Ovary (tissue), 9 donors: ENCODE results near the gene MCU. TPM values are rescaled to one million over a fixed set of nuclear protein-coding genes. Genes with fewer than 3 reads are reported as not detected.

Source experiments
- DNase-seq, 5 donors: peaks; one replicate each; pipeline ENCODE4 v3.0.0-alpha.2; 2019 to 2020
- H3K27ac ChIP-seq, 2 donors: fragments of 200-600 bp; one replicate each; pipeline versions ENCODE4 v1.5.1 to v1.8.0; 2019 to 2022
- H3K27me3 ChIP-seq: fragments of 200-600 bp; one replicate; pipeline ENCODE4 v1.8.0; 2022
- H3K36me3 ChIP-seq: fragments of 200-600 bp; sonication (generic); one replicate; pipeline ENCODE4 v1.5.1; 2019
- H3K4me1 ChIP-seq: one replicate; pipeline ENCODE4 v1.8.1; 2013; ENCODE audit warnings: mild to moderate bottlenecking, moderate library complexity; ENCODE audit not compliant: insufficient read depth
- H3K4me3 ChIP-seq: fragments of 200-600 bp; sonication (generic); one replicate; pipeline ENCODE4 v1.5.1; 2017
- H3K9me3 ChIP-seq, 2 donors: fragments of 200-600 bp in 1 of 2; sonication (generic) in 1 of 2; one replicate each; pipeline versions ENCODE4 v1.5.1 to v1.8.1; 2013 to 2019; ENCODE audit warnings: mild to moderate bottlenecking in 1 of 2, moderate library complexity in 1 of 2
- EP300 ChIP-seq: sonication (generic); formaldehyde crosslinking; IDR thresholded peaks from one replicate; pipeline ENCODE4 v1.6.1; 2017; ENCODE audit warnings: antibody characterized with exemption
- POLR2A ChIP-seq: fragments of 450-650 bp; IDR thresholded peaks from one replicate; pipeline ENCODE4 v1.6.1; 2017; ENCODE audit warnings: antibody characterized with exemption, mild to moderate bottlenecking, moderate library complexity
- WGBS, 3 donors: extraction: QIAGEN DNeasy Blood & Tissue Kit in 1 of 3; methylation state at CpG; one replicate each; pipeline versions ENCODE4 v1.1.5 to v1.1.7; 2013 to 2017; 5-methylcytosine and 5-hydroxymethylcytosine counted together
- intact Hi-C, 4 donors: fragments of 100-400 bp; cut with DNase I; formaldehyde crosslinking; loops; one replicate each; pipeline versions ENCODE4 v1.11.0 to v1.15.1; 2022 to 2023
- polyA plus RNA-seq, 2 donors: library from polyadenylated mRNA; stranded (reverse); fragments of 200-250 nt in 1 of 2; fragments of 350-450 nt in 1 of 2; fragmentation: Illumina TruSeq in 1 of 2; extraction: RNeasy Lipid Tissue Mini Kit (QIAGEN cat#74804) in 1 of 2; gene quantifications; one replicate each; pipeline ENCODE4 v1.2.3, GENCODE V29; 2013 to 2014
- total RNA-seq, 7 donors: library from RNA; depleted of rRNA in 2 of 7; stranded (reverse); fragments of >200 nt in 2 of 7; fragmentation: NEBNext Ultra II Directional in 3 of 7; extraction: Animal tissue kit (Norgen Biotek cat#: 25700) in 3 of 7; gene quantifications; one replicate each; pipeline versions ENCODE4 v1.1.0 to v1.2.4, GENCODE V29; 2016 to 2023
- TF ChIP-seq, protein P1 (sequence below), 3 donors: fragments of 450-650 bp in 2 of 3; fragments of 200-600 bp in 1 of 3; IDR thresholded peaks; one replicate each; pipeline versions ENCODE4 v1.5.1 to v1.8.0; 2016 to 2022; ENCODE audit warnings: antibody characterized with exemption in 3 of 3, mild to moderate bottlenecking in 1 of 3
- donor health status: DM: no; HTN: no; CAD: no; lungs with moderate emphysema.
- donor health status: DM: no; HTN: no; CAD: no.
- donor health status: Bipolar disorder and iron deficiency.
- donor health status: DM: yes; HTN: yes; CAD: no.
- donor health status: DM: no; HTN: no; CAD: no.
- donor health status: DM: yes; HTN: yes; CAD: no.

The MCU gene
- total and polyA plus RNA-seq, 9 donors: 10.3 to 27.1 (median 12.8) TPM

DNA sequence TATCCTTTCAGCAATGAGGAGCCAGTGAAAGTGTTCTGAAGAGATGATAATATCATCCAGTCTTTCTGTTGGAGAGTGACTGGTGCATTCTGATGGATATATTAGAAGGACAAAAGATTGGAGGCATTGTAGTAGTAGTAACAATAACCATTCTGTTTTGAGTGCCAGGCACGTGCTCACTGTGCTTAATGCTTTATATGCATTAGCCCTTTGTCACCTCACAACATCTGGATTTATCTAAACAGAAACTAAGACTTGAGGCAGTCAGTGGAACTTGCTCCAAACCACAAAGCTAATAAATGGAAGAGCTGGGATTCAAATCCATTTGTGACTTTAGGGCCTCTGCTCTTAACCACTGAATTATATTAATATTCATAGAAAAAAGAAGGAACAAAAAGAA is 117.1 kb downstream of the MCU start:
- Histone ChIP-seq H3K36me3 (no peaks in the 10 kb centered on the region), H3K9me3 (no peaks in the 10 kb centered on the region), H3K4me3 (no peak overlapping the region), H3K4me1 (no peaks in the 10 kb centered on the region), H3K27ac (no peak overlapping the region), H3K27me3 (no peaks in the 10 kb centered on the region)
- WGBS, 3 donors: 81 to 88% (median 86%) methylated on average over 1 of the region's 1 CpG
- intact Hi-C loops: no loop called here
- TF ChIP-seq EP300: no peak
- TF ChIP-seq POLR2A: no peak
- TF ChIP-seq, protein P1, sequence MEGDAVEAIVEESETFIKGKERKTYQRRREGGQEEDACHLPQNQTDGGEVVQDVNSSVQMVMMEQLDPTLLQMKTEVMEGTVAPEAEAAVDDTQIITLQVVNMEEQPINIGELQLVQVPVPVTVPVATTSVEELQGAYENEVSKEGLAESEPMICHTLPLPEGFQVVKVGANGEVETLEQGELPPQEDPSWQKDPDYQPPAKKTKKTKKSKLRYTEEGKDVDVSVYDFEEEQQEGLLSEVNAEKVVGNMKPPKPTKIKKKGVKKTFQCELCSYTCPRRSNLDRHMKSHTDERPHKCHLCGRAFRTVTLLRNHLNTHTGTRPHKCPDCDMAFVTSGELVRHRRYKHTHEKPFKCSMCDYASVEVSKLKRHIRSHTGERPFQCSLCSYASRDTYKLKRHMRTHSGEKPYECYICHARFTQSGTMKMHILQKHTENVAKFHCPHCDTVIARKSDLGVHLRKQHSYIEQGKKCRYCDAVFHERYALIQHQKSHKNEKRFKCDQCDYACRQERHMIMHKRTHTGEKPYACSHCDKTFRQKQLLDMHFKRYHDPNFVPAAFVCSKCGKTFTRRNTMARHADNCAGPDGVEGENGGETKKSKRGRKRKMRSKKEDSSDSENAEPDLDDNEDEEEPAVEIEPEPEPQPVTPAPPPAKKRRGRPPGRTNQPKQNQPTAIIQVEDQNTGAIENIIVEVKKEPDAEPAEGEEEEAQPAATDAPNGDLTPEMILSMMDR (IDR thresholded peaks at IDR 0.05): no peak
- DNase-seq: no peak

DNA sequence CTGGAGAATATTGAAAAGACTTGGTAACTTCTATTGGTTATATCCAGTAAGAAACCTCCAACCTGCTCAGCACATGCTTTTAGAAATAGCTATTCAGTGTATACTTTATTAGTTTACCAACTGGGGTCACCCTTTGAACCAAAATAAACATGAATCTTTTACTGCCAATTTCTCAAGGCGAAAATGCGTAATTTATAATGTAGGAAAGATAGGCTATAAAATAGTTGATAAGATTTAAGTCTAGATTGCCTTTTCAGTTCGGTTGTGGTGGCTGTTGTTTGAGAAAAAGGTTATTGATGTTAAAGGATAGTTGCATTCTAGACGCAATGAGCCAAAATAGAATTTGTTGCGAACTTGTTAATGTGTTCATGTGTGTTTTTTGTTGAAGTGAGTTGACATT is 119.0 kb downstream of the MCU start:
- Histone ChIP-seq H3K4me1 (no peaks in the 10 kb centered on the region), H3K36me3 (no peaks in the 10 kb centered on the region), H3K9me3 (no peaks in the 10 kb centered on the region), H3K27me3 (no peaks in the 10 kb centered on the region), H3K27ac (no peak overlapping the region), H3K4me3 (no peak overlapping the region)
- TF ChIP-seq EP300 (no peak), POLR2A (no peak)
- TF ChIP-seq, protein P1 (IDR thresholded peaks at IDR 0.05): no peak
- no peak for DNase-seq
- WGBS, 3 donors: 74 to 83% (median 74%) methylated on average over 5 of the region's 5 CpGs
- intact Hi-C loops: no loop called here

DNA sequence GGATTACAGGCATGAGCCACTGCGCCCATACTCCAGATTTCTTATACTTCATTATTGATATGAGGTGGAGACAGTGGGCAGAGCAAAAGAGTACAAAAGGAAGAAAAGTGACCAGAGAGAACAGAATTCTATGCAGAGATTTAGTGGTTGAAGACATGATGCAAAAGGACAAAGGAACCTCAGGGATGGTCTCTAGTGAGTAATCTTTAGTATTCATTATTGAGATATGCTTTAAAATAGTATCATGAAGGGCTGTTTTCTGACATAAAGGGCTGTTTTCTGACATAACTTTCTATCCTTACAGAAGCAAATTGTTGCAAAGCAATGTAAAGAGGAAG is 120.4 kb downstream of the MCU start:
- intact Hi-C loops: no loop called here

DNA sequence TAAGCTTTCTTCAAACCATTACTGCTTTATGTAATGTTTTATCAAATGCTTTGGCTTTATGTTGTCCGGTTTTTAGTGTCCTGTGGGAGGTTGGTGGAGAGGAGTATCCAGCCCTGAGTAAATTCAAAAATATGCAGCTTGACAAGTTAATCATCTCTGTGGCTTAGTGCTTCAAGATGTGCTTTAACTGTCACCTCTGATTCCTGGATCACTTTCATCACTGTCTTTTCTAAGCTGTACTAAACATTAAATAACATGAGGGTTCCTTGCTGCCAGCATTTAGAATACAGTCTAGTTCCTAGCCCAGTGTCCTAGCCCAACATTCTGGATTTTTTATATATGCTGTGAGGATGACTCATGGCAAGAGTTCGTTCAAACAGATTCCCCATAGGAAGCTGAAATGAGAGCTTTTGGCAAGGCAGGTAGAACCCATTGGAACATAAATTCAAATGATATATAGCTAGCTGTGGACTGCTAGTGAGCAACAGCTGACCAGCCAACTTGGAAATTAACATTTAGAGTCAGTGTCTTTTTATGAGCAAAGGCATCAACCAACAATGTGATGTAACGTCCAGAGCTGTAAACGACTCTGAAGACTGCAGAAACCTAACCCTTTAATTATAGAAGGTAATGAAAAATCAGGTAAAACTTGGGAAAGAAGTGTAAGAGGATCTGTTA is 120.9 kb downstream of the MCU start:
- H3K36me3 ChIP-seq: no peaks in the 10 kb centered on the region
- no peak for DNase-seq
- no peak overlapping the region for H3K27ac ChIP-seq
- 44 to 71% (median 64%) methylated on average over 4 of the region's 4 CpGs for WGBS, 3 donors
- H3K9me3 ChIP-seq: no peaks in the 10 kb centered on the region
- H3K27me3 ChIP-seq: no peaks in the 10 kb centered on the region
- intact Hi-C loops: no loop called here
- no peak for TF ChIP-seq POLR2A
- no peak for TF ChIP-seq EP300
- no peaks in the 10 kb centered on the region for H3K4me1 ChIP-seq
- no peak overlapping the region for H3K4me3 ChIP-seq

More for the DNA sequence above, 120.4 kb downstream of the MCU start:
- Histone ChIP-seq H3K4me1 (no peaks in the 10 kb centered on the region), H3K4me3 (no peak overlapping the region), H3K27me3 (no peaks in the 10 kb centered on the region), H3K27ac (no peak overlapping the region), H3K9me3 (no peaks in the 10 kb centered on the region), H3K36me3 (no peaks in the 10 kb centered on the region)
- no peak for DNase-seq
- WGBS, 3 donors: 97 to 100% (median 98%) methylated on average over 1 of the region's 1 CpG
- TF ChIP-seq, protein P1 (IDR thresholded peaks at IDR 0.05): no peak
- TF ChIP-seq POLR2A: no peak
- no peak for TF ChIP-seq EP300

DNA sequence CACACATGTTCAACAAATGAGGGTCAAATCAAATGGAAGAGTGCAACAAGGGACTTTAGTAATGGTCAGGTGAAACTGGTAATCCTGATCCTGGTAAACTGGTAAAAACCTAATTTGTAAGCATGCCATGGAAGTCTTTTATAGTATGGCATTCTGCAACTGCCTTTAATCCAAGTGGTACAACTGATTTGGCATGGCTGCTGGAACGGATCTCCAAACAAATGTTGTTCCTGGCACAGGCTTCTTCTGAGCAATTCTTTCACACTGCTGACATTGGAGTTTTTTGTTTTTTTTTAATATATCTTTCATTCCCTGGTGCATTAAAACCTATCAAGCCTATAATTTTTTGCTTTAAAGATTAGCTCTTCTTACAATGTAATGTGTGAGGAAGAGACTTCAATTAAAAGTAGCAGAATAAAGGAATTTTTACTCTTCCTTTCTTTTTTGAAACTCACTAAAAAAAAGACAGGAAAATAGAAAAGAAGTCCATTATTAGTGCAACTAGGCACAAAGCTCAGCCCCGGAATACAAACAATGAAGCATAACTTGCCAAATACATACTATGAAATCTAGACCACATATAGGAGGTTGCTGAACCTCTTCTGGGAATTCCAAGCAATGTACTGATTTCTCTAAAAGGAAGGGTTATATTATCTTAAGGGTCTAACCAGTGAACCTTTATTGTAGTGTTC is 122.3 kb downstream of the MCU start:
- DNase-seq: no peak
- Histone ChIP-seq H3K4me3 (no peak overlapping the region), H3K9me3 (no peaks in the 10 kb centered on the region), H3K4me1 (no peaks in the 10 kb centered on the region), H3K36me3 (no peaks in the 10 kb centered on the region), H3K27me3 (no peaks in the 10 kb centered on the region), H3K27ac (no peak overlapping the region)
- no peak for TF ChIP-seq POLR2A
- TF ChIP-seq EP300: no peak
- TF ChIP-seq, protein P1 (IDR thresholded peaks at IDR 0.05): no peak
- intact Hi-C loops: no loop called here
- WGBS, 3 donors: 30 to 40% (median 35%) methylated on average over 2 of the region's 2 CpGs
